ENCODE results near the gene CRACR2B. TPM values are rescaled to one million over a fixed set of nuclear protein-coding genes. Genes with fewer than 3 reads are reported as not detected.

Gene CRACR2B
- total and polyA plus RNA-seq, 11 donors = 8.8 to 43.5 (median 17.7) TPM

DNA sequence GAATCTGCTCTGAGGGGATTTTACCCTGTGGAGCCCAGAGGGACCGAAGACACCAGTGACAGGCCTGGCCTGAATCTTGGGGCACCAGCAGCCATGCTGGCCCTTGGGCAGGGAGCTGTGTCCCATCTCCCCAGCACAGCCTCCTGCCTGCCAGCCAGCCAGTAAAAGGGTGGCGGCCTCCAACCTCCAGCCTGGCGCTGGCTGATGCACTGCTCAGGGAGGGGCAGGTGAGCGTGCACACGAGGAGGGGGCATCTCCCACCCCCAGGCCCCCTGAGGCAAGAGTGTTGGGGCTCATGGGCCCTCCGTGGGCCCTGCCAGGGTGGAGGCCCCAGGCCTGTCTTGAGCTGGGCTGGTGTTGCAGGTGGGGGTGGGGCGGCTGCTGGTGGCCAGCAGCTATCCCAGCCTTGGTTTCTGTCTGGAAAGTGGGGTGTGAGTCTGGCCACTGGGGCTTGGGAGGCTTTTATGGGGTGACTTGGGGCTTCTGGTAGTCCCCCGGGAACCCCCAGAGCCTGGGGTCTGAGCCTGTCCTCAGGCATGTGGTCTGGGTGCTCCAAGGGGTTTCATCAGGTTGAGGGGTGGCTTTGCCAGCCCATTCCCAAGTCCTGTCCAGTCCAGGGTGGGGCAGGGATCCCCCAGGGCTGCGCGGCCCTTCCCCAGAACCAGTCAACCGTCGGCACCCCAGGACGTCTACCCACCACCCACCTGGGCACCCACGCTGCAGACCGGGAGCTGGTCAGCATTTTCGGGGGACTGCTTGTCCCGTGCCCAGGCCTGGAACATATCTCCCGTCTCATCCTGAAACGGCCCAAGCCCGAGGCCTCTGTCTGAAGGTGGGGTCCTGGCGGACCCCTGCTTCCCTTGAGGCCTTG is 32.8 kb downstream of the CRACR2B start:
- TF ChIP-seq, protein P1, sequence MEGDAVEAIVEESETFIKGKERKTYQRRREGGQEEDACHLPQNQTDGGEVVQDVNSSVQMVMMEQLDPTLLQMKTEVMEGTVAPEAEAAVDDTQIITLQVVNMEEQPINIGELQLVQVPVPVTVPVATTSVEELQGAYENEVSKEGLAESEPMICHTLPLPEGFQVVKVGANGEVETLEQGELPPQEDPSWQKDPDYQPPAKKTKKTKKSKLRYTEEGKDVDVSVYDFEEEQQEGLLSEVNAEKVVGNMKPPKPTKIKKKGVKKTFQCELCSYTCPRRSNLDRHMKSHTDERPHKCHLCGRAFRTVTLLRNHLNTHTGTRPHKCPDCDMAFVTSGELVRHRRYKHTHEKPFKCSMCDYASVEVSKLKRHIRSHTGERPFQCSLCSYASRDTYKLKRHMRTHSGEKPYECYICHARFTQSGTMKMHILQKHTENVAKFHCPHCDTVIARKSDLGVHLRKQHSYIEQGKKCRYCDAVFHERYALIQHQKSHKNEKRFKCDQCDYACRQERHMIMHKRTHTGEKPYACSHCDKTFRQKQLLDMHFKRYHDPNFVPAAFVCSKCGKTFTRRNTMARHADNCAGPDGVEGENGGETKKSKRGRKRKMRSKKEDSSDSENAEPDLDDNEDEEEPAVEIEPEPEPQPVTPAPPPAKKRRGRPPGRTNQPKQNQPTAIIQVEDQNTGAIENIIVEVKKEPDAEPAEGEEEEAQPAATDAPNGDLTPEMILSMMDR (IDR thresholded peaks at IDR 0.05) = no peak
- no peak for TF ChIP-seq POLR2A (IDR thresholded peaks at IDR 0.05)
- H3K36me3 ChIP-seq = peaks cover 0 to 32% (median 26%) of the 10 kb centered on the region in 9 donors
- peaks cover 4 to 42% (median 18%) of the 10 kb centered on the region in 12 donors for H3K4me1 ChIP-seq
- intact Hi-C loops (cut with DNase I) = no loop called here
- WGBS, 4 donors = 83 to 88% (median 87%) methylated on average over 9 to 21 of the region's 21 CpGs
- DNase-seq = no peak
- no peak for ATAC-seq
- no peaks in the 10 kb centered on the region for H3K27me3 ChIP-seq
- no peaks in the 10 kb centered on the region for H3K9me3 ChIP-seq
- peak overlapping the region in 8 of 12 donors; percentile 0 to 79 (median 58) for H3K27ac ChIP-seq
- H3K4me3 ChIP-seq = peak overlapping the region in 2 of 12 donors; percentile 5 to 31

DNA sequence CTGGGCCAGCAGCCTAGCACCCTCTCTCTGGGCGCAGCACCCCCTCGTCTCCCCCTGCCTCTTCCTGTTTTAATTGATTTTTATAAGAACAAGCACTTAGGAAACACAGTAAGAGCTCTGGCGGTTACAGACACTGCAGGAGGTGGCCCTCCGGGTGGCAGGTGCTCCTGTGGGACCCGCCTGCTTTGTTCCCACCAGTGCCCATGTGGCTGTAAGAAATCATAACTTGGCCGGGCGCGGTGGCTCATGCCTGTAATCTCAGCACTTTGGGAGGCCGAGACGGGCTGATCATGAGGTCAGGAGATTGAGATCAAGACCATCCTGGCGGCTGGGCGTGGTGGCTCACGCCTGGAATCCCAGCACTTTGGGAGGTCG is 33.4 kb downstream of the CRACR2B start:
- 93 to 96% (median 94%) methylated on average over 14 of the region's 14 CpGs for WGBS, 4 donors

DNA sequence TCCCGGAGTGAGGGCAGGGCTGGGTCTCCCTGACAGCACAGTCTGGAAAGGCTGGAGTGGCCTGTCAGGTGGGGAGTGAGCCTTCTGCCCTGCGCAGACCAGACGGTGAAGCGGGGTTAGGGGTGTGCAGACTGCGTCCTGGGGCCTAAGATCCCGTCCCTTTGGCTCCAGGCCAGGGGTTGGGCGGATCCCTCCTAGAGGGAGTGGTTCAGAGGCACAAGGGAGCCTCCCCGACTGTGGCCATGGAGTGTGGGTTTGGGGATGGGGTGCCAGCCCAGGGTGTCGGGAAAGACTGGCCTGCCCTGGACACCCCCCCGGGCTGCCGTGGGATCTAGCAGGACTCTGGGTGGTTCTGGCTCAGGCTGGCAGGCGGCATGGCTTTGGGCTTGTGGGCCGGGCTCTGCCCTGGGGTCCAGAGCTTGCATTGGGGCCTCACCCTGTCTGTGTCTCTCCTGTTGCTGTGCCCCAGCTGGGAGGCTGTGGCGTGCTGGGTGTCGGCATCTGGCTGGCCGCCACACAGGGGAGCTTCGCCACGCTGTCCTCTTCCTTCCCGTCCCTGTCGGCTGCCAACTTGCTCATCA is 34.5 kb downstream of the CRACR2B start:
- peaks cover 4 to 25% (median 12%) of the 10 kb centered on the region in 12 donors for H3K4me1 ChIP-seq
- TF ChIP-seq, protein P1 (IDR thresholded peaks at IDR 0.05) = no peak
- H3K27me3 ChIP-seq = no peaks in the 10 kb centered on the region
- H3K9me3 ChIP-seq = no peaks in the 10 kb centered on the region
- H3K4me3 ChIP-seq = no peak overlapping the region
- DNase-seq (peak in 1 of 5 donors; percentile 50), ATAC-seq (no peak)
- H3K36me3 ChIP-seq = peaks cover 0 to 45% (median 35%) of the 10 kb centered on the region in 9 donors
- intact Hi-C loops (cut with DNase I) = no loop called here
- H3K27ac ChIP-seq = no peak overlapping the region
- WGBS, 4 donors = 51 to 57% (median 54%) methylated on average over 6 to 20 of the region's 20 CpGs

More for the DNA sequence above, 33.4 kb downstream of the CRACR2B start:
- DNase-seq (no peak), ATAC-seq (no peak)
- intact Hi-C loops (cut with DNase I) = no loop called here
- TF ChIP-seq POLR2A (IDR thresholded peaks at IDR 0.05) = no peak
- TF ChIP-seq, protein P1 (IDR thresholded peaks at IDR 0.05) = no peak
- Histone ChIP-seq H3K36me3 (peaks cover 0 to 36% (median 31%) of the 10 kb centered on the region in 9 donors), H3K27me3 (no peaks in the 10 kb centered on the region), H3K4me1 (peaks cover 4 to 36% (median 18%) of the 10 kb centered on the region in 12 donors), H3K4me3 (no peak overlapping the region), H3K9me3 (no peaks in the 10 kb centered on the region), H3K27ac (no peak overlapping the region)

DNA sequence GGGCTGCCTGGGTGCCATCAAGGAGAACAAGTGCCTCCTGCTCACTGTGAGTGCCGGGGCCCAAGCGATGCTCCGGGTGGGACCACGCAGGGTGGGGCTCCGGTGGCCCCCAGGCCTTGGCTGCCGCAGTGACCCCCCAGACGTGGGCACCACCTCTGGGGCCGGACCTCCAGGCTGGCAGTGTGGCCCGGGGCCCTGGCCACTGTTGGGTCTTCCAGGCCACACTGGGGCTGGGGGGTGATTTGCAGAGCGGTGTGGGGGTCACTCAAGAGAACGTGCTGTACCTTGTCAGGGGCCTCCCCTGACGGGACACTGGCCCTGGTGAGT is 34.9 kb downstream of the CRACR2B start:
- DNase-seq (no peak), ATAC-seq (no peak)
- WGBS, 4 donors = 76 to 85% (median 80%) methylated on average over 1 to 12 of the region's 12 CpGs
- Histone ChIP-seq H3K27ac (no peak overlapping the region), H3K4me3 (no peak overlapping the region), H3K36me3 (peaks cover 0 to 46% (median 35%) of the 10 kb centered on the region in 9 donors), H3K4me1 (peaks cover 4 to 25% (median 12%) of the 10 kb centered on the region in 12 donors), H3K9me3 (no peaks in the 10 kb centered on the region), H3K27me3 (no peaks in the 10 kb centered on the region)
- intact Hi-C loops (cut with DNase I) = no loop called here
- TF ChIP-seq POLR2A (IDR thresholded peaks at IDR 0.05) = no peak
- TF ChIP-seq, protein P1 (IDR thresholded peaks at IDR 0.05) = no peak

Measured in heart left ventricle (tissue), 16 donors.